GM20000 (cell line): ENCODE results near the gene HAX1.
"Not testable (repeated sequence)": the region's sequence is repeated elsewhere in the genome, so short reads cannot be mapped to it uniquely, and the experiment has no call there.

Experiments
- DNase-seq: peaks from one replicate; pipeline ENCODE4 v3.0.0; 2012; ENCODE audit warnings: low spot score
- TF ChIP-seq, protein P1 (sequence below): IDR thresholded peaks from 2 replicates; pipeline ENCODE4 v1.5.1; 2012; ENCODE audit warnings: mild to moderate bottlenecking, control low read depth; ENCODE audit errors: extremely low read depth, missing control alignments

The HAX1 gene

DNA sequence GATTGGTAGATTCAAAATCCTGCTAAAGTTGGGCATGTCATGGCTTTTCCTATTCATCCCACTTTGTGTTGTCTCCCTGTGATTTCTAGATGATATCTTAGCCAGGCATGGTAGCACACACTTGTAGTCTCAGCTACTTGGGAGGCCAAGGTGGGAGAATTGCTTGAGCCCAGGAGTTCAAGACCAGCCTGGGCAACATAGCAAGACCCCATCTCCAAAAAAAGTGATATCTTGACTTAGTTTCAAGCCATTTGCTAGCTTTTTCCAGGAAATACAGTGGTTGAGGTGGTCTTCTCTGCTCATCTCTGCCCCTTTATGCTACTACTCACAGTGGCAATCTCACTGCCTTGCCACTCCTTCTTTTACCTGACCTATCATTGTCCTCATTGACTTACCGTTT is 12.3 kb upstream of the HAX1 start:
- DNase-seq: no peak
- TF ChIP-seq, protein P1, sequence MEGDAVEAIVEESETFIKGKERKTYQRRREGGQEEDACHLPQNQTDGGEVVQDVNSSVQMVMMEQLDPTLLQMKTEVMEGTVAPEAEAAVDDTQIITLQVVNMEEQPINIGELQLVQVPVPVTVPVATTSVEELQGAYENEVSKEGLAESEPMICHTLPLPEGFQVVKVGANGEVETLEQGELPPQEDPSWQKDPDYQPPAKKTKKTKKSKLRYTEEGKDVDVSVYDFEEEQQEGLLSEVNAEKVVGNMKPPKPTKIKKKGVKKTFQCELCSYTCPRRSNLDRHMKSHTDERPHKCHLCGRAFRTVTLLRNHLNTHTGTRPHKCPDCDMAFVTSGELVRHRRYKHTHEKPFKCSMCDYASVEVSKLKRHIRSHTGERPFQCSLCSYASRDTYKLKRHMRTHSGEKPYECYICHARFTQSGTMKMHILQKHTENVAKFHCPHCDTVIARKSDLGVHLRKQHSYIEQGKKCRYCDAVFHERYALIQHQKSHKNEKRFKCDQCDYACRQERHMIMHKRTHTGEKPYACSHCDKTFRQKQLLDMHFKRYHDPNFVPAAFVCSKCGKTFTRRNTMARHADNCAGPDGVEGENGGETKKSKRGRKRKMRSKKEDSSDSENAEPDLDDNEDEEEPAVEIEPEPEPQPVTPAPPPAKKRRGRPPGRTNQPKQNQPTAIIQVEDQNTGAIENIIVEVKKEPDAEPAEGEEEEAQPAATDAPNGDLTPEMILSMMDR: no peak

DNA sequence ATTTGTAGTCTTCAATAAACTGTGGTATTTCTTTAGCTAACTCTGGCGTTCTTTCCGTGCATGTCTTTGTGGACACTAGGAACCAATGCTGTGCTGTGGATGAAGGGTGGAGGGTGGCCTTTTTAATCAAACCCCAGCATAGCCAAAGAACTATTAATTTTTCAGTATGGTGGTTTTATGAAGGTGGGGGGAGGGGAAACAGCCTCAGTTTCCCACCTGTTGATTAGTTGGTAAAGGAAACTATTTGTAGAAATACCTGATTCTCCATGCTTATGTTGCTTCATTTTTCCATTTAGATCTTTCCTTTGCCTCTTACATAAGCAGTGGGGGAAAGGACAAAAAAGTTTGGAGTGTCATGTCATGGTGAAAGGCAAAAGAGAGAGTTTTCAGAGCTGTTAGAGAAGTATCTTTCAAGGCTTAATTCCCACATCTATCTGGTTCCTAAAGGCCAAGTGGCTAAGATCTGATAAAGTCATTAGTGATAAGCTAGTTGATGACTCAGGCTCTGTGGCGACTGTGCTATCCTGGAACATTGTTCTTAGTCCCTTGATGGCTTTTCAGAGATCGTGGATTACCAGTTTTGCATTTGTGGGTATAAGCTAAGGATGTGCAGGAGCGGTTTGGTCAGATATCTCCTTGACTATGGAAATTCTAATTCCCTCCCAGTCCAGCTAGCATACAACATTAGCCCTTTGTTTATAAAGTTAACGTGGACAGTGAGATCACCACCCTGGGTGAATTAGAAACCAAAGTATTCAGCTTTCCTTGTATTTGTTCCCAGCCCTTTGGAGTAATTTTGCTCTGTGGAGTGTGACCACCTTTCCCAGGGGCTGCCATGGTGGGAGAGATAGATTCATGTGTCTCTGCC is 8.7 kb upstream of the HAX1 start:
- no peak for DNase-seq
- TF ChIP-seq, protein P1: no peak

DNA sequence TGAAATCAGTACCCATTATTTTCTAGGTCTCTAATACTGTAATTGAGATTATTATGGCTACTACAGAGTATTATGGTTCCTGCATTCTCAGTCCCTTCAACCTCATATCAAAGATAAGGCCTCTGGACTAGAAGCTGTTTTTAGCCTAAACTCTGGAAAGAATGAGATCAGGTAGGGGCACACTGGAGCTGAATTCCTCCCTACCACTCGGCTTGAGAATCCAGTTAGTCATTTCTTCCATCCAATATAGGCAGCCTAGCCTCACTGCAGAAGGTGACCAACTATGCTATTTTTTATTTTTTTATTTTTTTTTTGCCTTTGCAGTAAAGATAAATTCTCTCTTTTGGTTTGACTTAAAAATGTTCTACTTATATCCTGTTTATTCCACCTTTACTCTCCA is 8.0 kb upstream of the HAX1 start:
- no peak for DNase-seq
- TF ChIP-seq, protein P1: no peak

DNA sequence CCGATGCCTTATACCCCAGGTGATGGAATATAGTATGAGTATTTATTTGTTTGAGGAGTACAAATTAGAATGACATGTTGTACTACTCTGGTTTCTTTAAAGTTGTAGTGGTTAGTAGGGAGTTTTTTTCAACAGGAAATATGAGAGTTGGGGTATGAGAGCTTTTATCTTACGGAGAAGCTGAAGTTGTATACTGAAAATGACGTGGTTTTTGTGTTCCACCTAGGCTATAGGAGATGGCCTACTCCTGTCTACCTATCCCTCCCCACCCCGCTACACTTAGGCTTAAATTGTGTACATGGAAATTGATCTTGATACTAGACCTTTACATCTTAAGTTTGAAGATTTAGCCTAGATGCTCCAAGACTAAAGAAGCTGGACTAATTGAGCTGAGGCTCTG is 6.8 kb upstream of the HAX1 start:
- TF ChIP-seq, protein P1: no peak
- no peak for DNase-seq

DNA sequence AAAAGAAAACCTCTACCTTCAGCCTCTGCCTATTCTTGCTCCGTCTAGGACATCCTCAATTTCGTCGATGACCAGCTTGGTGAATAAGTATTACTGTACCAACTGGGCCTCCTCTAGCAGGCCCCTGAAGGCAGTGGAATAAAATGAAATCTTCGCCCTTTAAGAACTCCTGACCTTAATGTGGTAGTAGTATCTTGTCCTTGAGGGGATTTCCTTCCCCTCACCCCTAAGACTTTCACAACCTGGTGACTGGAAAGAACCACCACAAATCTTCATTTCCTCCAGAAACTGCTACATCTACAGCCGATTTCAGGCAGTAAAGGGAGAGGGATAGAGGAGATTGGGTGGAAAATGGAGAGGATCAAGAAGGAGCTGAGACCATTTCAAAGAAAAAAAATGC is 1.6 kb upstream of the HAX1 start:
- TF ChIP-seq, protein P1: no peak
- peak; percentile 16 for DNase-seq

DNA sequence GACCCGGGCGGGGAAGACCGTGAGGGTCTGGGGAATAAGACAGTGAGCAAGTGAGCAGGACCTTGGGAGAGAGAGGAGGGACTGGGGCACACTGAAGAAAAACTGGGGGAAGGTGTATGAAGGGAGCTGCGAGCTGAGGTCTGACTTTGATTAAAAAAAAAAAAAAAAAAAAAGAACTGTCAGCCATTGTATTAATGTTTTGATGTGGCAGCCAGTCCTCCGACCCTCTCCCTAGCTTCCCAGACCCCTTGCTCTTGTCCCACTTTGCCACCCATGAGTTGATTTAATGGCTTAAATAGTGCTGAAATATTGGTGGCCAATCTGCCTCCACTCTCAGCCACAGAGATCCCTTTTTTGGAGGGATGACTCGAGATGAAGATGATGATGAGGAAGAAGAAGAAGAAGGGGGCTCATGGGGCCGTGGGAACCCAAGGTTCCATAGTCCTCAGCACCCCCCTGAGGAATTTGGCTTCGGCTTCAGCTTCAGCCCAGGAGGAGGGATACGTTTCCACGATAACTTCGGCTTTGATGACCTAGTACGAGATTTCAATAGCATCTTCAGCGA is 652 bp downstream of the HAX1 start:
- TF ChIP-seq, protein P1: no peak
- no peak for DNase-seq

DNA sequence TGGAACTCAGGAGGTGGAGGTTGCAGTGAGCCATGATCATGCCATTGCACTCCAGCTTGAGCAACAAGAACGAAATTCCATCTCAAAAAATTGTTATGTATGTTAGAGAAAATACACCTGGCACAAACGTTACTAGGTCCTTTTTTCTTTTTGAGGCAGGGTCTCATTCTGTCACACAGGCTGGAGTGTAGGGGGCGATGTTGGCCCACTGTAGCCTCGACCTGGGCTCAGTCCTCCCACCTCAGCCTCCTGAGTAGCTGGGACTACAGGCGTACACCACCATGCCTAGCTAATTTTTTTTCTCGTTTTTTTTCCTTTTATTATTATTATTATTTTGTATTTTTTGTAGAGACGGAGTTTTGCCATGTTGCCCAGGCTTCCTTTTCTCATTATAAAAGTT is 4.4 kb downstream of the HAX1 start:
- TF ChIP-seq, protein P1: peak; percentile 13
- no peak for DNase-seq

DNA sequence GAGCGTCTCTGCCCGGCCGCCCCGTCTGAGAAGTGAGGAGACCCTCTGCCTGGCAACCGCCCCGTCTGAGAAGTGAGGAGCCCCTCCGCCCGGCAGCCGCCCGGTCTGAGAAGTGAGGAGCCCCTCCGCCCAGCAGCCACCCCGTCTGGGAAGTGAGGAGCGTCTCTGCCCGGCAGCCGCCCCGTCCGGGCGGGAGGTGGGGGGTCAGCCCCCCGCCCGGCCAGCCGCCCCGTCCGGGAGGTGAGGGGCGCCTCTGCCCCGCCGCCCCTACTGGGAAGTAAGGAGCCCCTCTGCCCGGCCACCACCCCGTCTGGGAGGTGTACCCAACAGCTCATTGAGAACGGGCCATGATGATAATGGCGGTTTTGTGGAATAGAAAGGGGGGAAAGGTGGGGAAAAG is 15.2 kb downstream of the HAX1 start:
- DNase-seq: not testable (repeated sequence)
